Measurements from ENCODE around the gene SH3GLB1. TPM values are rescaled to one million over a fixed set of nuclear protein-coding genes. Genes with fewer than 3 reads are reported as not detected.

SH3GLB1 gene
- total RNA-seq, 1 donor from 2014 or later = 117 TPM

DNA sequence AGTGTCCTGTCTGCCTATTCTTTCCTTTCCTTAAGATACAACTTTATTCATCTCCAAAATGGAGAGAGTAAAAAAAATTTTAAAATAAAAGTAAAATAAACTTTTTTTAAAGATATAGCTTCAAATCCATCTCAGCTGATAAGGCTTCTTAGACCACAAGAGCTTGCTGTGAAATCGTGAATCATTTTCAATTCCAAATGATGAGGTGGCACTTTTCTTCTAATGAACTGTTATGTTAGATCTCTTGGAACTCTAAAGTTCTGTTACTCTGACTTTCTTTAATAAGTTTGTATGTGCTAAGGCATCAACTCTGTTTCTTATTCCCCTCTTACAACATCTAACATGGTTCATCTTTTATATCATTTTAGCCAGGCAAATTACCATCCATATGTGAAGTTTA, 4.5 kb downstream of the SH3GLB1 start:
- no peak overlapping the region for H3K4me3 Mint-ChIP-seq (ENCODE audit: unreplicated experiment)
- DNase-seq (ENCODE audit: low spot score) = no peak
- TF ChIP-seq, protein P1, sequence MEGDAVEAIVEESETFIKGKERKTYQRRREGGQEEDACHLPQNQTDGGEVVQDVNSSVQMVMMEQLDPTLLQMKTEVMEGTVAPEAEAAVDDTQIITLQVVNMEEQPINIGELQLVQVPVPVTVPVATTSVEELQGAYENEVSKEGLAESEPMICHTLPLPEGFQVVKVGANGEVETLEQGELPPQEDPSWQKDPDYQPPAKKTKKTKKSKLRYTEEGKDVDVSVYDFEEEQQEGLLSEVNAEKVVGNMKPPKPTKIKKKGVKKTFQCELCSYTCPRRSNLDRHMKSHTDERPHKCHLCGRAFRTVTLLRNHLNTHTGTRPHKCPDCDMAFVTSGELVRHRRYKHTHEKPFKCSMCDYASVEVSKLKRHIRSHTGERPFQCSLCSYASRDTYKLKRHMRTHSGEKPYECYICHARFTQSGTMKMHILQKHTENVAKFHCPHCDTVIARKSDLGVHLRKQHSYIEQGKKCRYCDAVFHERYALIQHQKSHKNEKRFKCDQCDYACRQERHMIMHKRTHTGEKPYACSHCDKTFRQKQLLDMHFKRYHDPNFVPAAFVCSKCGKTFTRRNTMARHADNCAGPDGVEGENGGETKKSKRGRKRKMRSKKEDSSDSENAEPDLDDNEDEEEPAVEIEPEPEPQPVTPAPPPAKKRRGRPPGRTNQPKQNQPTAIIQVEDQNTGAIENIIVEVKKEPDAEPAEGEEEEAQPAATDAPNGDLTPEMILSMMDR (IDR thresholded peaks at IDR 0.05; ENCODE audit: unreplicated experiment) = no peak
- H3K27me3 Mint-ChIP-seq (ENCODE audit: unreplicated experiment) = peaks cover 5% of the 10 kb centered on the region
- H3K4me1 Mint-ChIP-seq (ENCODE audit: unreplicated experiment) = peaks cover 23% of the 10 kb centered on the region
- peak overlapping the region; percentile 15 for H3K27ac Mint-ChIP-seq (ENCODE audit: unreplicated experiment)
- no peaks in the 10 kb centered on the region for H3K9me3 Mint-ChIP-seq (ENCODE audit: unreplicated experiment)
- H3K36me3 Mint-ChIP-seq (ENCODE audit: low read depth, unreplicated experiment) = peaks cover 10% of the 10 kb centered on the region

DNA sequence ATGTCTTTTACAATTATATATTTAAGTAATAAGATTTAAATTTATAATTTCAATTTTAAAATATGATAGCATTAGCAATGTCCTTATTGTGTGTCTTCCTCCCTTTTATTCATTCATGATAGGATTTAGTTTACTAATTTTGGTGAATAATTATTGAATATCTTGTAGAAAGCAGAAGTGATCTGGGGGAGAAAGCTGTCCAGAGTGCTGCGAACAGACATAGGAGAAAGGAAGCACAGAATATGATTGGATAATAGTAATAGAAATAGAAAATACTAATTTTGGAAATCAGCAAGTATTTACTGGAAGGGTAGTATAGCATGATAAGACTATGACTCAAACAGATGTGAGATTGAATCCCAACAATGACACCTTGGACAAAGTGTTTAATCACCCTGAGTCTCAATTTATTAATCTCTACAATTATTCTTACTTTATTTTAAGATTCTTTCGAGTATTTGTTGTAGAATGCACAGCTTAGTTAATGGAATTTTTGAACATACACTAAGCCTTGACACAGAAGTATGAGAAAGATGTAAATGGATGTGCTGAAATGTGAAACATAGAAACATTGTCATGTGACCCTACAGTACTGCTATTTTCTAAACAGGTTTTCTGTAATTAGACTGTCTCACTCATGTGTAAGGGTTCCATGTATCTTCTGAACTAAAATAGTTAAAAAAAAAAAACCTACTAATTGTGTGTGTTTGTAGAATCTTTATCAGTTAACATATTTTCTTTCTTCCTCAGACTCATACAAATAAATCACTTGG, 7.9 kb downstream of the SH3GLB1 start:
- Mint-ChIP-seq H3K27me3 (ENCODE audit: unreplicated experiment) (no peaks in the 10 kb centered on the region), H3K27ac (ENCODE audit: unreplicated experiment) (no peak overlapping the region), H3K4me3 (ENCODE audit: unreplicated experiment) (no peak overlapping the region), H3K4me1 (ENCODE audit: unreplicated experiment) (peaks cover 9% of the 10 kb centered on the region), H3K36me3 (ENCODE audit: low read depth, unreplicated experiment) (peaks cover 5% of the 10 kb centered on the region), H3K9me3 (ENCODE audit: unreplicated experiment) (no peaks in the 10 kb centered on the region)
- TF ChIP-seq, protein P1 (IDR thresholded peaks at IDR 0.05; ENCODE audit: unreplicated experiment) = no peak
- DNase-seq (ENCODE audit: low spot score) = no peak

DNA sequence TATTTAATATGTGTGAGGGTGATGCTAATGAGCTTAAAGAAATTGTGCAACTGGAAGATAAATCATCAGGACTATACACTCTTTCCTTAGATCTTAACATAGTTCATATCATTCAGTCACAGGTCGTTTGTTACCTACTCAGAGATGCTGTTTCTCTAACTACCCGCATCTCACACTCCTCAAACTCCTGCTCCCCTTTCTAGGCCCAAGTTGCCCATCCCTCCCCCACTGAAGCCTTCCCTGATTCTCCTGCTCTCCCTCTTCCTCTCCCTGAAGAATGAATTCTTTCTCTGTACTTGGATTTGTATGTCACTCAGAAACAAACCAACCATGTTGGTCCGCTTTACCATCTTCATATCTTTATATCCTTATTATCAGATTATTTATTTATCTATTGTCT, 9.1 kb downstream of the SH3GLB1 start:
- no peaks in the 10 kb centered on the region for H3K9me3 Mint-ChIP-seq (ENCODE audit: unreplicated experiment)
- no peak overlapping the region for H3K27ac Mint-ChIP-seq (ENCODE audit: unreplicated experiment)
- peaks cover 3% of the 10 kb centered on the region for H3K36me3 Mint-ChIP-seq (ENCODE audit: low read depth, unreplicated experiment)
- H3K4me3 Mint-ChIP-seq (ENCODE audit: unreplicated experiment) = no peak overlapping the region
- H3K27me3 Mint-ChIP-seq (ENCODE audit: unreplicated experiment) = no peaks in the 10 kb centered on the region
- peaks cover 8% of the 10 kb centered on the region for H3K4me1 Mint-ChIP-seq (ENCODE audit: unreplicated experiment)
- TF ChIP-seq, protein P1 (IDR thresholded peaks at IDR 0.05; ENCODE audit: unreplicated experiment) = no peak
- no peak for DNase-seq (ENCODE audit: low spot score)

DNA sequence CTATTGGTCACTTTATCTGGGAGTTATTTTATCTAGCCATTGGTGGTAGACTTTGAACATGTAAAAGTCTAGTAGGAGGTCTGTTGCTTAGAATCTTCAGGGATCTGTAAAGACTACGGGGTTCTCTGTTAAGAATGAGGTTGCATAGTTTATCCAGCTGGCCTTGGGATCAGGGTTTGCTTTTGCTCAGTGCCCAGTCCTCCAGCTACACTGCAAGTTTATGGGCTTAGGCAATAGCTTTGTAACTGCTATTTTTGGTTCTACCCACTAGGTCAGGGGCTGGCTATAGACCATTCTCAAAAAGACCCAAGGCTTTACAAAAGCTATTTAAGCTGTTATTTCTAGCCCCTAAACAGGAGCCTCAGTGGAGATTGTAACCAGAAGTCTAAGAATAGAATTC, 9.8 kb downstream of the SH3GLB1 start:
- Mint-ChIP-seq H3K9me3 (ENCODE audit: unreplicated experiment) (no peaks in the 10 kb centered on the region), H3K27me3 (ENCODE audit: unreplicated experiment) (no peaks in the 10 kb centered on the region), H3K27ac (ENCODE audit: unreplicated experiment) (no peak overlapping the region), H3K4me3 (ENCODE audit: unreplicated experiment) (no peak overlapping the region), H3K36me3 (ENCODE audit: low read depth, unreplicated experiment) (peaks cover 3% of the 10 kb centered on the region), H3K4me1 (ENCODE audit: unreplicated experiment) (peaks cover 5% of the 10 kb centered on the region)
- no peak for DNase-seq (ENCODE audit: low spot score)
- TF ChIP-seq, protein P1 (IDR thresholded peaks at IDR 0.05; ENCODE audit: unreplicated experiment) = no peak

DNA sequence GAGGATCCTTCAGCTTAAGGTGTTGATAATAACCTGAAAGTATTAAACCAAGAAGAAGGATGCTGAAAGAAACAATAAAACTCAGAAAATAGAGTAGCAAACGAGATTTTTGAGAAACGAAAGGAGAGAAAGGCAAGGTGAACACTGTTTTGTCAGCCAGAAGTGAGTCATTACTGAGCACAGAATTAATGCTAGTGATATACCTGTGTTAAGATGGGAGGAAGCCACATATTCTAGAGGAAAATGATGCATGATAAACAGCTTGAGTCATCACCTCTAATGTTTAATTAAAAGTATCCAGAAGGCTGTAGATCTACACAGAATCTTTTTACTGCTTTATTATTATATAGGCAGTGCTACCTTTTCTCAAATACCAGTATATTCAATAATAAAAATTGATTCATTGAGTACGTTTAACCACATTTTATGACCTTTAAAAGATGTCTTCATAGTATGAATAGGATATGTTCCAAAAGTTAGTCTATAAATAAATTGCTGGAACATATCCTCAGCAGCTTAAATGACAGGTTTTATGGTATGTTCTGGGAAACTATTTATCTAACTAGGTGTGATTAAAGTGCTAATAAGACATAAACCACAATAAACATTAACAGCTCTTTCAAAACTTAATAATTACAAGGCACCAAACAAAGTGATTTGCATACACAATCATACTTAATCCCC, 10.3 kb downstream of the SH3GLB1 start:
- Mint-ChIP-seq H3K4me3 (ENCODE audit: unreplicated experiment) (no peak overlapping the region), H3K36me3 (ENCODE audit: low read depth, unreplicated experiment) (peaks cover 3% of the 10 kb centered on the region), H3K27ac (ENCODE audit: unreplicated experiment) (no peak overlapping the region), H3K27me3 (ENCODE audit: unreplicated experiment) (no peaks in the 10 kb centered on the region), H3K4me1 (ENCODE audit: unreplicated experiment) (peaks cover 2% of the 10 kb centered on the region), H3K9me3 (ENCODE audit: unreplicated experiment) (no peaks in the 10 kb centered on the region)
- no peak for DNase-seq (ENCODE audit: low spot score)
- TF ChIP-seq, protein P1 (IDR thresholded peaks at IDR 0.05; ENCODE audit: unreplicated experiment) = no peak

All from endothelial cell (in vitro differentiated cells).